Spleen (tissue), 7 donors: ENCODE data around the gene ZCCHC7.

Experiments
- CTCF ChIP-seq, 11 experiments: fragments of 200-600 bp in 7 of 11; fragments of 450-650 bp in 4 of 11; sonication (generic) in 4 of 11; IDR thresholded peaks in 8 of 11; conservative IDR thresholded peaks in 3 of 11; 1 replicate in 7 of 11; 2 replicates in 4 of 11; pipeline versions ENCODE4 v1.4.0 to v1.8.0; 2016 to 2021; ENCODE audit warnings: antibody characterized with exemption in 11 of 11, inconsistent platforms in 4 of 11, mild to moderate bottlenecking in 1 of 11
- POLR2A ChIP-seq, 3 donors: fragments of 450-650 bp; IDR thresholded peaks; one replicate each; pipeline ENCODE4 v1.5.1; 2017; ENCODE audit warnings: antibody characterized with exemption in 3 of 3, mild to moderate bottlenecking in 1 of 3
- donor health status: DM: no; HTN: no; CAD: no; lungs with moderate emphysema.
- donor health status: DM: no; HTN: no; CAD: no.
- donor health status: DM: no; HTN: no; CAD: no.

GRCh38 chr9:37229455-37229854 lies 109.1 kb downstream of the ZCCHC7 start:
- TF ChIP-seq POLR2A (IDR thresholded peaks at IDR 0.05): no peak
- TF ChIP-seq CTCF (IDR thresholded peaks at IDR 0.05 in 8 of 11, conservative IDR thresholded peaks at IDR 0.05 in 3 of 11): no peak
